BLaER1 treated with 17β-estradiol and CSF1 and Interleukin-3, amounts not matched to agents 10 nM and 100 nM (cell line): ENCODE data around the gene PRPH.
"Not testable (repeated sequence)": the region's sequence is repeated elsewhere in the genome, so short reads cannot be mapped to it uniquely, and the experiment has no call there.

ENCODE experiments used
- H3K27ac ChIP-seq, 11 experiments: shearing (Covaris generic); formaldehyde crosslinking; 2 replicates each; pipeline ENCODE4 v1.8.1; 2022
- H3K27me3 ChIP-seq, 11 experiments: shearing (Covaris generic); formaldehyde crosslinking; 2 replicates each; pipeline ENCODE4 v1.8.1; 2022
- H3K36me3 ChIP-seq, 11 experiments: shearing (Covaris generic); formaldehyde crosslinking; 2 replicates each; pipeline ENCODE4 v1.8.1; 2022
- H3K4me1 ChIP-seq, 10 experiments: shearing (Covaris generic); formaldehyde crosslinking; 2 replicates each; pipeline ENCODE4 v1.8.1; 2022
- H3K4me2 ChIP-seq, 11 experiments: shearing (Covaris generic); formaldehyde crosslinking; 2 replicates each; pipeline ENCODE4 v1.8.1; 2022
- H3K4me3 ChIP-seq, 10 experiments: shearing (Covaris generic); formaldehyde crosslinking; 2 replicates each; pipeline ENCODE4 v1.8.1; 2022
- H3K9ac ChIP-seq, 11 experiments: shearing (Covaris generic); formaldehyde crosslinking; 2 replicates each; pipeline ENCODE4 v1.8.1; 2022
- H3K9me3 ChIP-seq, 11 experiments: shearing (Covaris generic); formaldehyde crosslinking; replicated peaks in 1 of 11; 2 replicates each; pipeline ENCODE4 v1.8.1; 2022
- H4K20me1 ChIP-seq, 11 experiments: shearing (Covaris generic); formaldehyde crosslinking; 2 replicates each; pipeline ENCODE4 v1.8.1; 2022
- Cebpa-rat ChIP-seq, 11 experiments: shearing (Covaris generic); IDR thresholded peaks; 2 replicates each; pipeline ENCODE4 v1.8.1; 2022

The PRPH gene

DNA sequence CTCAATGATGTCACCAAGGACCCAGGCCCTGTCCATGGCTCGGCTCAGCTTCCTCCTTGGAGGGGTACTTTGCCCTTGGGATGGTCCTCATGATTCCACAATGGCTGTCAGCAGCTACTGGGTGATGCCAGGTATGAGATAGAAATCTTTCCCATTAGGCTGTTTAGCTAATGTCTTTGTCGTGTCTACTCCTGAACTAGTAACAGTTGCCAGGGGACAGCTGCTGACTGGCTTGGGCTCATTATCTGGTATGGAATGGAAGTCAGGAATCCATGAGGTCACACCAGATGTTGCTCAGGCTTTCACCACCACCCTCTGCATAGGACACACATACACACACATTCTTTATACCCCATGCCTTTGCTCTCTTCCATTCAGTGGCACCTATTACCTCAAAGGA lies 9.2 kb downstream of the PRPH start:
- H3K4me3 ChIP-seq: no peak overlapping the region
- peaks cover 0 to 3% (median 0%) of the 10 kb centered on the region in 11 experiments; a peak in 3 of 22 replicates for H3K27me3 ChIP-seq
- peaks cover 0 to 13% (median 0%) of the 10 kb centered on the region in 10 experiments; a peak in 5 of 20 replicates for H3K4me1 ChIP-seq
- no peaks in the 10 kb centered on the region for H4K20me1 ChIP-seq
- TF ChIP-seq Cebpa-rat (IDR thresholded peaks at IDR 0.05): no peak
- no peaks in the 10 kb centered on the region for H3K36me3 ChIP-seq
- no peak overlapping the region for H3K9ac ChIP-seq
- no peaks in the 10 kb centered on the region for H3K9me3 ChIP-seq
- no peak overlapping the region for H3K4me2 ChIP-seq
- no peak overlapping the region for H3K27ac ChIP-seq

DNA sequence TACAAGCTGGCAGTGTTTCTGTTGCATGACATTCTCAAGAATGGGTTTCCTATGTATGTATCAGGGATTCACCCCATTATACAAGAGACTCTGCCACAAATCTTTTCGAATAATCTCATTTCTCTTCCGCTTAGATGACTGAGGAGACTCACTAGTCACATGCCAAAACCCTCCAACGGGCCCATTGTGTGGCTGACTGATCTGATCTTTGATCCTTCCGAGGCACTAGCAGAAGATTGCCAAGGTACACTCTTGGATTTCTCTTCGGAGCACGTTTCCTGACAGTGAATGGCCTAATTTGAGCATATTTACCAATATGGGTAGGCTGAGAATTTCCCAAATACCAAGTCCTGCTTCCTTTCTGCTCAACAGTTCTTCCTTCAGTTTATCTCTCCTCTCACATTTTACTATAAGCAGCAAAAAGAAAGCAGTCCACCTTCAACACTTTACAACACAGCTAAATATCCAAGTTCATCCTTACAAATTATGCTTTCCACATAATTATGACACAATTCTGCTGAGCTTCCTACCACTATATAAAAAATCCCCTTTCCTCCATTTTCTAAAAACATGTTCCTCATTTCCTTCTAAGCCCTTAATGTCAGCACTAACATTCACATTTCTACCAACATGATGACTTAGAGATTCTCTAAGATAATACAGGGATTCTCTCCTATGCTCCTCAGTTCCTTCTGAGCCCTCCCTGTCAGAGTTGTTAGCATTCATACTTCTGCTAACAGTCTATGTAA lies 11.0 kb downstream of the PRPH start:
- Histone ChIP-seq H3K9ac (no peak overlapping the region), H3K4me2 (peak overlapping the region in 2 of 11 experiments; percentile 48 to 56; a peak in 4 of 22 replicates), H4K20me1 (no peaks in the 10 kb centered on the region), H3K4me1 (peaks cover 0 to 13% (median 0%) of the 10 kb centered on the region in 10 experiments; a peak in 5 of 20 replicates), H3K27me3 (peaks cover 0 to 3% (median 0%) of the 10 kb centered on the region in 11 experiments; a peak in 1 of 22 replicates), H3K4me3 (no peak overlapping the region), H3K36me3 (no peaks in the 10 kb centered on the region), H3K27ac (no peak overlapping the region), H3K9me3 (no peaks in the 10 kb centered on the region)
- no peak for TF ChIP-seq Cebpa-rat (IDR thresholded peaks at IDR 0.05)

DNA sequence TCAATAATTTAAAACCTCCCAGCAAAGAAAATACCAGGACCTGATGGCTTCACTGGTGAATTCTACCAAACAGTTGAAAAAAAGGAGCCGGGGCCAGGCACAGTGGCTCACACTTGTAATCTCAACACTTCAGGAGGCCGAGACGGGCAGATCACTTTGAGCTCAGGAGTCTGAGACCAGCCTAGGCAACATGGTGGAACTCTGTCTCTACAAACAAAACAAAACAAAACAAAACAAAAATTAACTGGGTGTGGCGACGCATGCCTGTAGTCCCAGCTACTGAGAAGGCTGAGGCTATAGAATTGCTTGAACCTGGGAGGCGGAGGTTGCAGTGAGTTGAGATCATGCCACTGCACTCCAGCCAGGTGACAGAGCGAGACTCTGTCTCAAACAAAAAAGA lies 14.4 kb downstream of the PRPH start:
- TF ChIP-seq Cebpa-rat (IDR thresholded peaks at IDR 0.05): no peak
- H3K9me3 ChIP-seq: no peaks in the 10 kb centered on the region
- no peak overlapping the region for H3K9ac ChIP-seq
- H3K4me2 ChIP-seq: no peak overlapping the region
- H3K27me3 ChIP-seq: peaks cover 0 to 3% (median 0%) of the 10 kb centered on the region in 11 experiments; a peak in 1 of 22 replicates
- H3K4me1 ChIP-seq: peaks cover 0 to 13% (median 0%) of the 10 kb centered on the region in 10 experiments; a peak in 5 of 20 replicates
- no peak overlapping the region for H3K27ac ChIP-seq
- H4K20me1 ChIP-seq: no peaks in the 10 kb centered on the region
- no peak overlapping the region for H3K4me3 ChIP-seq
- H3K36me3 ChIP-seq: no peaks in the 10 kb centered on the region

DNA sequence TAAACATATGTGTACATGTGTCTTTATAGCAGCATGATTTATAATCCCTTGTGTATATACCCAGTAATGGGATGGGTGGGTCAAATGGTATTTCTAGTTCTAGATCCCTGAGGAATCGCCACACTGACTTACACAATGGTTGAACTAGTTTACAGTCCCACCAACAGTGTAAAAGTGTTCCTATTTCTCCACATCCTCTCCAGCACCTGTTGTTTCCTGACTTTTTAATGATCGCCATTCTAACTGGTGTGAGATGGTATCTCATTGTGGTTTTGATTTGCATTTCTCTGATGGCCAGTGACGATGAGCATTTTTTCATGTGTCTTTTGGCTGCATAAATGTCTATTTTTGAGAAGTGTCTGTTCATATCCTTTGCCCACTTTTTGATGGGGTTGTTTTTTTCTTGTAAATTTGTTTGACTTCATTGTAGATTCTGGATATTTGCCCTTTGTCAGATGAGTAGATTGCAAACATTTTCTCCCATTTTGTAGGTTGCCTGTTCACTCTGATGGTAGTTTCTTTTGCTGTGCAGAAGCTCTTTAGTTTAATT lies 15.6 kb downstream of the PRPH start:
- H3K9ac ChIP-seq, H4K20me1 ChIP-seq, H3K27me3 ChIP-seq, H3K27ac ChIP-seq, H3K4me2 ChIP-seq, H3K36me3 ChIP-seq, H3K9me3 ChIP-seq, H3K4me3 ChIP-seq: not testable (repeated sequence)
- peaks cover 0 to 13% (median 0%) of the 10 kb centered on the region in 10 experiments; a peak in 5 of 20 replicates for H3K4me1 ChIP-seq

DNA sequence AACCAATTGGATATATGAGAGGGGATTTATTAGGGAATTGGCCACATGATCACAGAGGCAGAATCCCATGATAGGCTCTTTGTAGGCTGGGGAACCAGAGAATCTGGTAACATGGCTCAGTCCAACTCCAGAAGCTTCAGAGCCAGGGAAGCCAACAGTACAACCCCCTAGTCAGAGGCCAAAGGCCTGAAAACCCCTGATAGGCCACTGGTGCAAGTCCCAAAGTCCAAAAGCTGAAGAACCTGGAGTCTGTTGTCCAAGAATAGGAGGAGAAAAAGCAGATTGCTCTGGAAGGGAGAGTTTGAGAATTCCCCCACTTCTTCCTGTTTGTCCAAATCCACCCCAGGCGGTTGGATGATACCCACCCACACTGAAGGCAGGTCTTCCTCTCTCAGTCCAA lies 19.9 kb downstream of the PRPH start:
- TF ChIP-seq Cebpa-rat (IDR thresholded peaks at IDR 0.05): no peak
- H3K36me3 ChIP-seq: no peaks in the 10 kb centered on the region
- no peak overlapping the region for H3K4me3 ChIP-seq
- H3K4me2 ChIP-seq: no peak overlapping the region
- no peak overlapping the region for H3K9ac ChIP-seq
- H3K27me3 ChIP-seq: no peaks in the 10 kb centered on the region
- no peaks in the 10 kb centered on the region for H4K20me1 ChIP-seq
- no peaks in the 10 kb centered on the region for H3K9me3 ChIP-seq
- H3K27ac ChIP-seq: no peak overlapping the region
- H3K4me1 ChIP-seq: no peaks in the 10 kb centered on the region

DNA sequence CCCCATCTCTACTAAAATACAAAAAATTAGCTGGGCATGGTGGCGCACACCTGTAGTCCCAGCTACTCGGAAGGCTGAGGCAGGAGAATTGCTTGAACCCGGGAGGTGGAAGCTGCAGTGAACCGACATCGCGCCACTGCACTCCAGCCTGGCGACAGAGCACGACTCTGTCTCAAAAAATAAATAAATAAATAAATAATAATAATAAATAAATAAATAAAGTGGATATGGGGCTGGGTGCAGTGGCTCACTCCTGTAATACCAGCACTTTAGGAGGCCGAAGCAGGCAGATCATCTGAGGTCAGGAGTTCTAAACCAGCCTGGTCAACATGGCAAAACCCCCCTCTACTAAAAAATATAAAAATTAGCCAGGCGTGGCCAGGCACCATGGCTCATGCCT lies 22.2 kb downstream of the PRPH start:
- H3K9me3 ChIP-seq, H3K4me2 ChIP-seq, H3K4me1 ChIP-seq, H3K36me3 ChIP-seq, H3K27ac ChIP-seq, H3K4me3 ChIP-seq, H3K27me3 ChIP-seq, H3K9ac ChIP-seq, H4K20me1 ChIP-seq: not testable (repeated sequence)

DNA sequence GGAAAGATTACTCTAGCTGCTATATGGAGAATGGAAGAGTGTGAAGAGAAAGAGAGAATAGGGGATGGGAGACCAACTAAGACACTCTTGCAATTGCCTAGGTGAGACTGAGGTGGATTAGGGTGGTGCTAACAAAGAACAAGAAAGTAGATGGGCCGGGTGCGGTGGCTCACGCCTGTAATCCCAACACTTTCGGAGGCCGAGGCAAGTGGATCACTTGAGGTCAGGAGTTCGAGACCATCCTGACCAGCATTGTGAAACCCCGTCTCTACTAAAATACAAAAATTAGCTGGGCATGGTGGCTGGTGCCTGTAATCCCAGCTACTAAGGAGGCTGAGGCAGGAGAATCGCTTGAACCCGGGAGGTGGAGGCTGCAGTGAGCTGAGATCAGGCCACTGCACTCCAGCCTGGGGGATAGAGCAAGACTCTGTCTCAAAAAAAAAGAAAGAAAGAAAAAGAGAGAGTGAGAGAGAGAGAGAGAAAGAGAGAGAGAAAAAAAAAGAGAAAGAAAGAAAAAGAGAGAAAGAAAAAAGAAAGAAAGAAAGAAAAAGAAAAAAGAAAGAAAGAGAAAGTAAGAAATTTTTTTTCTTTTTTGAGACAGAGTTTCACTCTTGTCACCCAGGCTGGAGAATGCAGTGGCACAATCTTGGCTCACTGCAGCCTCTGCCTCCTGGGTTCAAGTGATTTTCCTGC lies 25.6 kb downstream of the PRPH start:
- peaks cover 17 to 26% (median 22%) of the 10 kb centered on the region in 10 experiments for H3K4me1 ChIP-seq
- not testable (repeated sequence) for H3K9ac ChIP-seq, H3K4me3 ChIP-seq, H3K9me3 ChIP-seq, H3K4me2 ChIP-seq, H3K27me3 ChIP-seq, H4K20me1 ChIP-seq, H3K27ac ChIP-seq
- H3K36me3 ChIP-seq: peaks cover 0 to 17% (median 9%) of the 10 kb centered on the region in 11 experiments; a peak in 16 of 22 replicates

DNA sequence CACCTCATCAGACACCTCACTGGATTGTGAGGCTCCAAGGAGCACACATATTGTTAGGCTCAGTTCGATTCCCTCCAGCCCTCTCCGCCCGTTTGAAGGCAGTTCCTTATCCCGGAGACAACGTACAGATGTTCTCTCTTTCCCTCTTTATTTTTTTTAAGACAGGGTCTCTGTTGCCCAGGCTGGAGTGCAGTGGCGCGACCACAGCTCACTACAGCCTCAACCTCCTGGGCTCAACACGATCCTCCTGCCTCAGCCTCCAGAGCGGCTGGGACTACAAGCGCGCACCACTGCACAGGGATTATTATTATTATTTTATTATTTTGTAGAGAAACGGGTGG lies 27.4 kb downstream of the PRPH start:
- H4K20me1 ChIP-seq: peaks cover 0 to 10% (median 0%) of the 10 kb centered on the region in 11 experiments; a peak in 3 of 22 replicates
- peak overlapping the region; percentile 79 to 92 (median 86) for H3K9ac ChIP-seq
- H3K4me3 ChIP-seq: peak overlapping the region; percentile 62 to 85 (median 76)
- H3K36me3 ChIP-seq: peaks cover 0 to 35% (median 26%) of the 10 kb centered on the region in 11 experiments; a peak in 18 of 22 replicates
- H3K4me1 ChIP-seq: peaks cover 17 to 27% (median 22%) of the 10 kb centered on the region in 10 experiments
- no peaks in the 10 kb centered on the region for H3K27me3 ChIP-seq
- no peak for TF ChIP-seq Cebpa-rat (IDR thresholded peaks at IDR 0.05)
- H3K4me2 ChIP-seq: peak overlapping the region; percentile 57 to 92 (median 76)
- H3K27ac ChIP-seq: peak overlapping the region; percentile 39 to 89 (median 75); a peak in 20 of 22 replicates
- no peaks in the 10 kb centered on the region for H3K9me3 ChIP-seq

DNA sequence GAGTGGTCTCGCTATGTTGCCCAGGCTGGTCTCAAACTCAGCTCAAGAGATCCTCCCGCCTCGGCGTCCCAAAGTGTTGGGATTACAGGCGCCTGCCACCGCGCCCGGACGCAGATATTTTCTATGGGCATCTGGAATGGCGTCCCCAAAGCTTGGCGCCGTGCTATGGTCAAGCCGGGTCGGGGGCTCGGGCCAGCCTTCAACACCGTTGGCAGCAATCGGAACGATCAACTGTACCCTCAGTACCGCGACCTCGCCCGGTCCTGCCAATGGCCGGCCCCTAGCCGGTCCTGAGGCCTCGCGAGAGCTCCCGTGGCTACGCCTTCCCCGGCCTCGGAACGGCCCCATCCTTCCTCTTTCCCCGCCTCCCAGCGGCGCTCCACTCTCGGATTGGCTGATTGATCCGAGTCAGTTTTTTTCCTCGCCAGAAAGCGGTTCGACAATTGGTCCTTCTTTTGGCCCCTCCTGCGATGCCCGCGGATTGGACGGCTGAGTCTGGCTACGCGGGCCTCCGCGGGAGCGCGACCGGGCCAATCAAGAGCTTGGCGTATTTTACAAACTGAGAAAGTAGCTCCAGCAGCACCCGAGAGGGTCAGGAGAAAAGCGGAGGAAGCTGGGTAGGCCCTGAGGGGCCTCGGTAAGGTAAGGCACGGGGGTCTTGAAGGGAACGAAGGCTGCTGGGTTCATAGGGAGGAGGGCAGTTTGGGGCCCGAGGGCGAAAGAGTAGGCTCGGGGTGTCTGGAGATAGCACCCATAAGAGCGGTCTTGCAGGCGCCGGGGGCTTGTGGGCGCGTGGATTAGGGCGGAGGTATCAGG lies 28.0 kb downstream of the PRPH start, which contains the start of gene TROAP:
Gene TROAP (plus strand): TSS at position 548 of the 816 bp plus-strand sequence. CDS start 354 bp downstream, outside the sequence.
- H4K20me1 ChIP-seq: peaks cover 0 to 10% (median 0%) of the 10 kb centered on the region in 11 experiments; a peak in 3 of 22 replicates
- peak within 1 kb of the TSS; percentile 90 to 99 (median 96) for H3K4me2 ChIP-seq
- H3K4me3 ChIP-seq: peak within 1 kb of the TSS; percentile 62 to 85 (median 76)
- peak within 1 kb of the TSS; percentile 39 to 91 (median 81); a peak in 20 of 22 replicates for H3K27ac ChIP-seq
- H3K9ac ChIP-seq: peak within 1 kb of the TSS; percentile 79 to 92 (median 86)
- peaks cover 0 to 41% (median 32%) of the 10 kb centered on the region in 11 experiments; a peak in 19 of 22 replicates for H3K36me3 ChIP-seq
- H3K9me3 ChIP-seq: no peaks in the 10 kb centered on the region
- H3K27me3 ChIP-seq: no peaks in the 10 kb centered on the region
- H3K4me1 ChIP-seq: peaks cover 17 to 27% (median 22%) of the 10 kb centered on the region in 10 experiments
- no peak for TF ChIP-seq Cebpa-rat (IDR thresholded peaks at IDR 0.05)
